Subcutaneous adipose tissue (tissue), 4 donors: ENCODE results near the gene TP73. TPM values are rescaled to one million over a fixed set of nuclear protein-coding genes. Genes with fewer than 3 reads are reported as not detected.

Source experiments
- total RNA-seq, 4 donors: library from RNA; depleted of rRNA; stranded (reverse); fragments of >200 nt; gene quantifications; one replicate each; pipeline ENCODE4 v1.1.0, GENCODE V29; 2016
- TF ChIP-seq, protein P1 (sequence below): fragments of 450-650 bp; IDR thresholded peaks from one replicate; pipeline ENCODE4 v1.5.1; 2016; ENCODE audit warnings: low read depth, mild to moderate bottlenecking, control low read depth, antibody characterized with exemption, moderate library complexity

TP73 gene
- total RNA-seq, 4 donors from 2014 or later: 0.17 TPM; not detected in 3

DNA sequence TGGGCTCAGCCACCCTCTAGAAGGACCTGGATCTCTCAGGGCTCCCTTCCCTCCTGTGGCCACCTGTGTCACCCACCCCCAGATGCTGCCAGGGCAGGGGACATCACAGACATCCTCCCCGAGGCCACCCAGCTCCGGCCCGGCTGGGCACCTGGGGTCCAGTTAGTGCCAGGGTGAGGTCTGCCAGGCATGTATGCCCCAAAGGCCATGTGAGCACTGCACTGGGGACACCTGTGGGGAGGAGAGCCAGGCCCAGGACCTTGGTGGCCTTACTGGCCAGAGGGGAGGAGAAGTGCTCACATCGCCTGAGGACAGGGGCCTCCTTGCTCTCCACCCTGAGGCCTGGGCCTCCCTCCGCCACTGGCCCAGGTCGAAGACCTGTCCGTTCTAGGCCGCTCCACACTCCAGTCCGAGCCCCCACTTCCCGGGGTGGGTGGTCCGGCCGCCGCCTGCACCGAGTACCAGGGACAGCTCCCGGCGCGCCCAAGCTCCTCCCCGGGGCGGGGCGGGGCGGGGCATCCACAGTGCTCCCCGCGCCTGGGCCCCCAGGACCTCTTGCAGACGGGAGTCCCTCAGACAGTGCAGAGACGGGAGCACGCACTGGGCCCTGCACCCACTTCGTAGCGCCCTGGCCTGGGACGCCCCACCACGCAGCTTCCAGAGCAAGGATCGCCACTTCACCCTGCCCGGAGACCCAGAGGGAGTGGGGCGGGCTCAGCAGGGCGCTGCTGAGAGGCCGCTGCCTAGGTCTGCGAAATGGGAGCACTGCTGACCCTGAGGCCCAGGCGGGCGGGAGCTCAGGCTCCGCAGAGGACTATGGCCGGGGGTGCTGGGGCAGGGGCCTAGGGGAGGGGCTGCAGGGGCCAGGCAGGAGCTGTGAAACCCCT lies 65.6 kb downstream of the TP73 start:
- TF ChIP-seq, protein P1, sequence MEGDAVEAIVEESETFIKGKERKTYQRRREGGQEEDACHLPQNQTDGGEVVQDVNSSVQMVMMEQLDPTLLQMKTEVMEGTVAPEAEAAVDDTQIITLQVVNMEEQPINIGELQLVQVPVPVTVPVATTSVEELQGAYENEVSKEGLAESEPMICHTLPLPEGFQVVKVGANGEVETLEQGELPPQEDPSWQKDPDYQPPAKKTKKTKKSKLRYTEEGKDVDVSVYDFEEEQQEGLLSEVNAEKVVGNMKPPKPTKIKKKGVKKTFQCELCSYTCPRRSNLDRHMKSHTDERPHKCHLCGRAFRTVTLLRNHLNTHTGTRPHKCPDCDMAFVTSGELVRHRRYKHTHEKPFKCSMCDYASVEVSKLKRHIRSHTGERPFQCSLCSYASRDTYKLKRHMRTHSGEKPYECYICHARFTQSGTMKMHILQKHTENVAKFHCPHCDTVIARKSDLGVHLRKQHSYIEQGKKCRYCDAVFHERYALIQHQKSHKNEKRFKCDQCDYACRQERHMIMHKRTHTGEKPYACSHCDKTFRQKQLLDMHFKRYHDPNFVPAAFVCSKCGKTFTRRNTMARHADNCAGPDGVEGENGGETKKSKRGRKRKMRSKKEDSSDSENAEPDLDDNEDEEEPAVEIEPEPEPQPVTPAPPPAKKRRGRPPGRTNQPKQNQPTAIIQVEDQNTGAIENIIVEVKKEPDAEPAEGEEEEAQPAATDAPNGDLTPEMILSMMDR: no peak

DNA sequence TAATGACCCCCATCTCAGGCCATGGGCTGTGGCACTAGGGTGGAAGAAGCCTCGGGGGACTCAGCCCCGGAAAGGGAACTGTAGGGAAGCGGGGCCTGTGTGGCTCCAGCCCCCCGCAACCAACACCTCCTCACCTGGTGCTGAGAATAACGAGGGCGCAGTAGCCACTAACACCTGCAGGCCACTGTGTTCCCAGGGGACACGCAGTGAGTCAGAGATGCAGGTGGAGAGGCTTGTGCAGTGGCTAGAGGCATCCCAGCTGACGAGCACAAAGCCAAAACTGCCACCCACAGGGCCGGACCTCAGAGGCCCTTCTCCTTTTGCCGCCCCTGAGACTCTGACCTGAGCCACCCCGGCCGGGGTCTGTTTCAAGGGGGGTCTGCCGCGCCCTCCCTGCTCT lies 66.4 kb downstream of the TP73 start:
- TF ChIP-seq, protein P1: no peak

DNA sequence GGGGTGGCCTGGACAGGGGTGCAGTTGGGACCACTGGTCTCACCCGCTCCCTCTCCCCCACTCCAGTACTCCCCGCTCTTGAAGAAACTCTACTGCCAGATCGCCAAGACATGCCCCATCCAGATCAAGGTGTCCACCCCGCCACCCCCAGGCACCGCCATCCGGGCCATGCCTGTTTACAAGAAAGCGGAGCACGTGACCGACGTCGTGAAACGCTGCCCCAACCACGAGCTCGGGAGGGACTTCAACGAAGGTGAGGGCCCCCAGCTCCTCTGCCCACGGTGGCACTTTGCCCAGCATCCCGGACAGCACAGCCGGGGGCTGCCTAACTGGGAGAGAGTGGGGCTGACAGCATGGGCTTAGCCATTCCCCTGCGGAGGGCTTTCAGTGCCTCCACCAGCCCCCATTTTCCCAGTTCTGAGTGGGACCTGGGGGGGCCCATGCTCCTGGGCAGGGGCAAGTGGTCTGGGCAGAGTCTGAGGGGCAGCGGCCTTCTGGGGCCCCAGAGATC lies 69.7 kb downstream of the TP73 start:
- TF ChIP-seq, protein P1: no peak

DNA sequence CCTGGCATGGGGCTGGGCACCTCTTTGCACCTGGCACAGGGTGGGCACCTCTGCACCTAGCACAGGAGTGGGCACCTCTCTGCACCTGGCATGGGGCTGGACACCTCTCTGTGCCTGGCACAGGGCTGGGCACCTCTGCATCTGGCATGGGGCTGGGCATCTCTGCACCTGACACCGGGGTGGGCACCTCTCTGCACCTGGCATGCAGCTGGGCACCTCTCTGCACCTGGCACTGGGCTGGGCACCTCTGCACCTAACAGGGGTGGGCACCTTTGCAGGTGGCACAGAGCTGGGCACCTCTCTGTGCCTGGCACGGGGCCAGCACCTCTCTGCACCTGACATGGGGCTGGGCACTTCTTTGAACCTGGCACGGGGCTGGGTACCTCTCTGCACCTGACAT lies 70.5 kb downstream of the TP73 start:
- TF ChIP-seq, protein P1: no peak

DNA sequence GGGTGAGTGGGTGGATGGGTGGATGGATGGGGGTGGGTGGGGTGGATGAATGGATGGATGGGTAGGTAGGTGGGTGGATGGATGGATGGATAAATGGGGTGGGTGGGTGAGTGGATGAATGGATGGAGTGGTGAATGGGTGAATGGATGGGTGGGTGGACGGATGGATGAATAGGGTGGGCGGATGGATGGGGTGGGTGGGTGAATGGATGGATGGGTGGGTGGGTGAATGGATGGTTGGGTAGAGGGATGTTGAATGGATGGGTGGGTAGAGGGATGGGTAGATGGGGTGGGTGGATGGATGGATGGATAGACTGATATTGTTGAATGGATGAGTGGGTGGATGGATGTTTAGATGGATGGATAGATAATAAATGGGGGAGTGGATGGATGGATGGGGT lies 73.0 kb downstream of the TP73 start:
- TF ChIP-seq, protein P1: no peak

DNA sequence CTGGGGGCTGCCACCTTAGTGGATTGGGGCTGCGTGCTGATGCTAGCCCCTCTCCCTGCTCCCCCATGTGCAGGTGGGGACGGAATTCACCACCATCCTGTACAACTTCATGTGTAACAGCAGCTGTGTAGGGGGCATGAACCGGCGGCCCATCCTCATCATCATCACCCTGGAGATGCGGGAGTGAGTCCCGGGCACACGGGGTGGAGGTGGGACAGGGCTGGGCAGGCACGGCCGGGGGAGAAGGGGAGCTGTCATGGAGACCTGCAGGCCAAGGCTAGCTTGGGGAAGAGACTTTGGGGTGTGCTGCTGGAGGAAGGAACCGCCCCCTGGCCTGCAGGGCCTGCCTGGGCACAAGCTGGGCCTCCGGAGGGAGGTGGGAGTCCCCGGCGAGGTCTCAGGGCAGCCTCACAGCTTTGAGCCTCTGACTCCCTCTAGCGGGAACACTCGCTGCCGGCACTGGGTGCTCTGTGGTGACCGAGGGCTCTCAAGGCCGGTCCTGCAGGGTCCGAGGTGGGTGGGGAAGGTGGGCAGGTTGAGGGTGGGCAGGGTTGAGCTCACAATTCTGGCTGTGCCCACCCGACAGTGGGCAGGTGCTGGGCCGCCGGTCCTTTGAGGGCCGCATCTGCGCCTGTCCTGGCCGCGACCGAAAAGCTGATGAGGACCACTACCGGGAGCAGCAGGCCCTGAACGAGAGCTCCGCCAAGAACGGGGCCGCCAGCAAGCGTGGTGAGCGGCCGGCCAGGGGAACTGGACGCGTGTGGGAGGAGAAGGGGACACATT lies 74.9 kb downstream of the TP73 start:
- TF ChIP-seq, protein P1: no peak
